ENCODE measurements around the gene RAPGEF4.

Gene RAPGEF4

DNA sequence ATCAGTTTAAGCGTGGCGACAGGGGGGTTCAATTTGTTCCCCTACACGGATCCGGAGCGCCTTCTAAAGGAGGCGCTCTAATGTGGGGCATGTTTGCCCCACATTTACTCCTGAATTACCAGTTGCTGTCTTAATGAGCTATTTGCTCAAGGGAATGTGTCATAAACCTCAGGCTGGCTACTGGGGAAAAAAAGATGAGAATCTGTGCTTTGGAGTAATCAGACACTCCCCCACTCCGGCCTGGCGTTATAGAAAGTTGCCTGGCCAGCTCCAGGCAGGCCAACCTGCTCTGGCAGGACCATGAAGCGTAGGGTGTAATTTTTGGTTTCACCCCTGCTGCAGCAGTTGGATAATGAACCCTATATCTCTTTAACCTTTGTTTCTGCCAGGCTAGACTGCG is 309.0 kb downstream of the RAPGEF4 start:
- Mint-ChIP-seq H3K27ac (no peak overlapping the region), H3K27me3 (peaks cover 0 to 3% of the 10 kb centered on the region in 2 donors), H3K4me1 (no peaks in the 10 kb centered on the region), H3K9me3 (no peaks in the 10 kb centered on the region), H3K36me3 (no peaks in the 10 kb centered on the region), H3K4me3 (no peak overlapping the region)
- no peak for DNase-seq
- no peak for ATAC-seq (replicated peaks)

DNA sequence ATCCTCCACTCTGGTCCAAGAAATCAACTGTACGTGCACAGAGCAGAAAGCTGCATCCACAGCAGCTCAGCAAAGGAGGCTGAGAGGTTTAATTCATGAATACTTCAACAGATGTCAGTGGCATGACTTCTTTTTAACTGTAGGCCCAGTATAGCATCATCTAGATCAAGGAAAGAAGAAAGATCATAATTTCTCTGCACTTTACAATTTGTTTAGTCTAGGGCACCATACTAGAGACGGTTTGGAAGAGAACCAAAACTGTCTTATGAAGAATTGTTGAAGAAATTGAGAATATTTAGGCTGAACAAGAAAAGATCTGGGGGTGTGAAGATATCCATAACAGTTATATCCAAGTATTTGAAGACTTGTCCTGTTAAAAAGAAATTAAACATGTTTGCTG is 309.5 kb downstream of the RAPGEF4 start:
- Mint-ChIP-seq H3K27me3 (peaks cover 0 to 3% of the 10 kb centered on the region in 2 donors), H3K4me1 (no peaks in the 10 kb centered on the region), H3K36me3 (no peaks in the 10 kb centered on the region)

DNA sequence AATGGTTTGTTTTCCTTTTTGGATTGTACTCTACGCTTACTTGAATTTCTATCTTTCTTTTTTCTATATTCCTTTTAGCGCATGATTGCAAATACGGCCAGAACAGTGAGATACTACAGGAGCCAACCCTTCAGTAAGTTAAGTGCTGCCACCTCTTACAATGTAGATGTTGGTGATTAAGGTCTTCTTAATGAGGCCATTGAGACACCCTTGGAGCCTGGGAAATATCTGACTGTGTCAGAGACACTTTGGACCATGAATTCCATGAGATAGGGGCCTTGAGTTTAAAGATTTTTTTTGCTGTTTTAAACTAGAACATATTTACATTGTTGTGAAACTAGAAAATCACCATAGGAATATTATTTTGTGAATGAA is 312.9 kb downstream of the RAPGEF4 start:
- Mint-ChIP-seq H3K27me3 (peaks cover 0 to 10% of the 10 kb centered on the region in 2 donors), H3K4me3 (no peak overlapping the region), H3K9me3 (no peaks in the 10 kb centered on the region), H3K4me1 (no peaks in the 10 kb centered on the region), H3K36me3 (no peaks in the 10 kb centered on the region), H3K27ac (no peak overlapping the region)
- DNase-seq (no peak), ATAC-seq (replicated peaks) (no peak)

More for the DNA sequence above, 309.5 kb downstream of the RAPGEF4 start:
- no peak overlapping the region for H3K4me3 Mint-ChIP-seq
- no peak for ATAC-seq (replicated peaks)
- no peak for DNase-seq
- H3K9me3 Mint-ChIP-seq = no peaks in the 10 kb centered on the region
- H3K27ac Mint-ChIP-seq = no peak overlapping the region

DNA sequence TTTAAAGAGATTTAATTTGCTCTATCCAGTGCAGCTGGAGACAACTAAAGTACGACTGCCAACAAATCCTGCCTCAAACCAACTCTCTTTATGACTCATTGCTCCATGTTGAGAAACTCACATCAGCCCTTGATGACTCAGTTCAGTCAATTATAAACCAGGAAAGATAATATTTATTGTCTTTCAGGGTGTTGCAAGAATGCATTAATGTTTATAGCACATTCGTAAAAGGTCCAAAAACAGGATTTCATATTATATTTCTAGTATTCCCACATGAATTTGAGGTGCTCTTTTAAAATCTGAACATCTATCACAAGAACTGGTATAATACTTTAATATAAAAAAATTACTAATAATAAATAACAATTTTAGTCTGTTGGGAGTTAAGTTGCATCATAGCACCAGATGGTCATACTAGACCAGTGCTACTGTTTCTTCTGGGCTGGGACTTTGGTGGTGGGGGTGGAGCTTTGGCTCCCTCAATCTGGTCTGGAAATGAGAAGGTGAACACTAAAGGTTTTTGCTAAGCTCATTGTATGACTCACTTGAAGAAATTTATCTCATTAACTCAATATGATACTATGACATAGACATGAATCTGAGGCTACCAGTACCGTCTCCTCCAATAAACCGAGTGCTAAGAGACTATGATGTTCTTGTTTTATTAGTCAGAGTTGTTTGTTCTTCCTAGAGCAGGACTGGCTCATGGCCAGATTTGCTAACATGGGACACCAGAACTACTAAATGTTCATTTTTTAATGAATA is 313.4 kb downstream of the RAPGEF4 start:
- DNase-seq (no peak), ATAC-seq (replicated peaks) (peak in 1 of 2 donors; percentile 65)
- no peaks in the 10 kb centered on the region for H3K9me3 Mint-ChIP-seq
- H3K27ac Mint-ChIP-seq = no peak overlapping the region
- no peaks in the 10 kb centered on the region for H3K4me1 Mint-ChIP-seq
- no peaks in the 10 kb centered on the region for H3K36me3 Mint-ChIP-seq
- peaks cover 0 to 12% of the 10 kb centered on the region in 2 donors for H3K27me3 Mint-ChIP-seq
- H3K4me3 Mint-ChIP-seq = no peak overlapping the region

DNA sequence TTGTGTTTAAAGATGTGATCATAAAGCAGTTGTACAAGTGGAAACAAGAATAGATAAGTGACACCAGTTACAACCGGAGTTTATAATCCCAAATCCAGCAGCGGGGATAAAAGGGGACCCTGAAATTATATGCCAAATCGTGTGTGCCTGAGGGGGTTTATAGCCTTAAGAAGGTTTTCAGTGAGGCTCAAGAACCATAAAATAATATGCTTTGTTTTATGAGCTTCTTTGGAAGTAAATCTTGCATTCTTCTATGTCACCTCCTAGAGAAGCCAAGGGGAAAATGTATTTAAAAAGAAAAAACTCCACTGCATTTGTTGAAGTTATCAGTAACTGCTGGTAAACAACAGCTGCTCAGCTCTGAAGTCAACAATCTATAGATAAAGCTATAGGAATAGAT is 314.2 kb downstream of the RAPGEF4 start:
- Mint-ChIP-seq H3K36me3 (no peaks in the 10 kb centered on the region), H3K4me3 (no peak overlapping the region), H3K27me3 (peaks cover 0 to 12% of the 10 kb centered on the region in 2 donors), H3K27ac (no peak overlapping the region), H3K9me3 (no peaks in the 10 kb centered on the region), H3K4me1 (no peaks in the 10 kb centered on the region)
- DNase-seq (no peak), ATAC-seq (replicated peaks) (no peak)

DNA sequence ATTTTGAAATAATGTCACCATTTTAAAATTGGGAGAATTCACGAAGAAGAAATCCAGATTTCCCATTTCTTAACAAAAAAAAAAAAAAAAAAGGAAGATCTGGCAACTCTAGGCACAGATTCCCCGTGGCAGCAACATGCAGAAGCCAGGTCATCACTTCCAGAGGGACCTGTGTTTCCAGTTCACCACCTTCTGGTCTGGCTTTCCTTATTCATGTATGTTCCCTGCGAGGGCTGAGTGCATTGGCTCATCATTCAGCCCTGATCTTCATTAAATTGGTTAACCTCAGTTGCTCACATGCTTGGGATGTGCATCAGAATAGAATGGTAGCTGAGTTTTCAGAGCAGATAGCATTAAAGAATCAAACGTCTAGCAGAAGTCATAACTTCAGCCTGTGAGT is 315.0 kb downstream of the RAPGEF4 start:
- Mint-ChIP-seq H3K27me3 (peaks cover 0 to 12% of the 10 kb centered on the region in 2 donors), H3K27ac (no peak overlapping the region), H3K4me1 (no peaks in the 10 kb centered on the region), H3K9me3 (no peaks in the 10 kb centered on the region), H3K36me3 (no peaks in the 10 kb centered on the region), H3K4me3 (no peak overlapping the region)
- no peak for ATAC-seq (replicated peaks)
- DNase-seq = no peak

DNA sequence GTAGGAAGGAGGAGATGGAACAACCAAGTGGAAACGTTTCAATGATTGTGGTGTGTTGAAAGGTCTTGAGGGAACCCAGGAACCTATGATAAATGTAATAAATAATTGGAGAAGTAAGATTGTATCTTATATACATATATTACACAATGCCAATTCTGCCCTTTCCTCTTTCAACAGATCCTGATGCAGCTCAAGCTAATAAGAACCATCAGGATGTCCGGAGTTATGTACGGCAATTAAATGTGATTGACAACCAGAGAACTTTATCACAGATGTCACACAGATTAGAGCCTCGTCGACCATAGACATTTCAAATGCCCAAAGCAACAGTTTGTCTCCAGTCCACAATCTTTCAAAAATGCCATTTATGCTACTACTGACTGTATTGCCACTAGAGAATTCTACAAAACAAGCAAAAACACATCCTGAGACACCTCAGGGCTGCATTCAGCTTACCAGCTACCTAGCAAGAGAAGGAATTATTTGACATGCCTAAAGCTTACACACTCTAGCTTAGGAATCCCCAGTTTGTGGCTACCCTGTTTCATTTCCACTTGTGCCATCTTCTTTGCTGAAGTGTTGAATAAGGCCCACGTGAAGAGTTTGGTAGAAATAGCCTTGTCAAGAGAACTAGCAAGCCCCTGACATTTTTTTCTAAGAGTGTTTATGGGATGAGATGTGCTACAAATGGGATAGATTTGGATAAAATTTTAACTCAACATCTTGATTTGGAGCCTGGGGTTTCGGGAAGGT is 316.0 kb downstream of the RAPGEF4 start:
- no peak overlapping the region for H3K27ac Mint-ChIP-seq
- peaks cover 8 to 12% of the 10 kb centered on the region in 2 donors for H3K27me3 Mint-ChIP-seq
- no peaks in the 10 kb centered on the region for H3K4me1 Mint-ChIP-seq
- DNase-seq (no peak), ATAC-seq (replicated peaks) (no peak)
- no peak overlapping the region for H3K4me3 Mint-ChIP-seq
- no peaks in the 10 kb centered on the region for H3K36me3 Mint-ChIP-seq
- no peaks in the 10 kb centered on the region for H3K9me3 Mint-ChIP-seq

DNA sequence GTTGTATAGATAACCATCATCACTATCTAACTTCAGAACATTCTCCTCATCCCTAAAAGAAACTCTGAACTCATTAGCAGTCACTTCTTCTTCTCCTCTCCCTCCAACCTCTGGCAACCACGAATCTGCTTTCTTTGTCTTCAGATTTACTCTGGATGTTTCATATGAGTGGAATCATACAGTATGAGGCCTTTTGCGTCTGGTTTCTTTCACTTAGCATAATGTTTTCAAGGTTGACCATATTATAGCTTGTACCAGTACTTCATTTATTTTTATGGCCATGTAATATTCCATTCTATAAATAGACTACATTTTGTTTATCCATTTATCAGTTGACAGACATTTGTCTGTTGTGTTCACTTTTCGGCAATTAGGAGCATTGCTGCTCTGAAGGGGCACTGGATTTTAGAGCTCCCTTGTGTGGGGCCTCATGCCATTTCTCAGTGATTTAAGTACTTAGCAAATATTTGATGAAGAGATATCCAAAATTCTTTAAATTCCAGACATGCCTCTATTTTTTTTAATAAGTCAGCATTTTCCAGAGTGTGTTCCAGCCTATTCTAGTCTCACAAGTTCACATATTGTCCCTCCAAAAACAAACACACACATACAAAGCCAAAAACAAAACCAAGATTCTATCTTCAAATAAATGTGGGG is 317.5 kb downstream of the RAPGEF4 start:
- DNase-seq (no peak), ATAC-seq (replicated peaks) (no peak)
- Mint-ChIP-seq H3K27ac (no peak overlapping the region), H3K4me3 (no peak overlapping the region), H3K9me3 (no peaks in the 10 kb centered on the region), H3K36me3 (no peaks in the 10 kb centered on the region), H3K27me3 (peaks cover 15% of the 10 kb centered on the region in 2 donors), H3K4me1 (no peaks in the 10 kb centered on the region)

DNA sequence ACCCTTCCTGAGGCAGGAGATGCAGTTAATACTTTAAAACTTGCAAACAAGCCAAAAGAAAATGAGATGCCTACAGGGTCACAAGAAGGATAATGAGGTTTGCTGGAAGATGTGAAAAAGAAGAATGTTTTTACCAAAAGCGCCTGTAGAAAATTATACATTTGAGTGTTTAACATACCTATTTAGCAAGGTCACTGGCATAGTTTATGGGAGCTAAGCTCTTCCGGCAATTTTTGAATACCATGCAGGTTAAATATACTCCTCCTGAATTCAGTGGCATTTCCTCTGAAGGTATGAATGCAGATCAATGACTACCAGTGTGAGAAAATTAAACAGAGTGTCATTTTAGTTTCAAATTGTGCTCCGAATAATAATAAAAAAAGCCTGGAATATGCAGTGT is 318.8 kb downstream of the RAPGEF4 start:
- Mint-ChIP-seq H3K36me3 (no peaks in the 10 kb centered on the region), H3K4me1 (peaks cover 4 to 8% of the 10 kb centered on the region in 2 donors), H3K4me3 (no peak overlapping the region), H3K27me3 (peaks cover 12 to 15% of the 10 kb centered on the region in 2 donors), H3K27ac (no peak overlapping the region), H3K9me3 (no peaks in the 10 kb centered on the region)
- no peak for DNase-seq
- no peak for ATAC-seq (replicated peaks)

DNA sequence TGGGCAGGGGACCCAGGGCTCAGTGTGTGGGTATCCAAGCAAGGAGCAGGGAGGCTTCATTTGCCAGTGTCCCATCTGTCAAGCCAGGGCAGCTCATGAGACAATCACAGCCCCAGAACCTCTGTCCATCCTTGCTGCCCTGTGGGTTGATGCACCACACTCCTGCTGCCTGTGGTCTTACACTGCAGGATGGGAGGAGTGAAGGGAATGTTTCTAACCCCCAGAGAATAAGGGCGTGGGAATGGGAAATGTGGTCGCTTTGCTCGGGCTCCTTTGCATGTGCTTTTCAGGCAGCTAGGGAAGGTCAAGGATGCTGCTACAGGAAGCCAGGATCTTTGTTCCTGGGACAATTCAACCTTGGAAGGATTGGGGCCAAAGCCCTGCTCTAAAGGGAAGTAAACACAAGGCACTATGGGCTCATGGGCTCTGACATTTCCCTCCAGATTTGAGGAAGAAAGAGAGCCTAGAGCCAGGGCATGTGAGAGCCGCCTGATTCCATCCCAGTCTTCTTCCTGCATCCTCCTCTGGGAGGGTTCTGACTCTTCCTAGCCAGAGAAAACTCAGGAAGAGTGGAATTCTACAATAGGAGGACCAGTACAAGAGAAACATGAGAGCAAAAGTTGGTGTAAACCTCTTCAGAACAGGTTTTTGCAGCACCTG is 321.2 kb downstream of the RAPGEF4 start:
- ATAC-seq (replicated peaks) = no peak
- no peak for DNase-seq
- Mint-ChIP-seq H3K27ac (no peak overlapping the region), H3K9me3 (no peaks in the 10 kb centered on the region), H3K27me3 (peaks cover 12 to 15% of the 10 kb centered on the region in 2 donors), H3K36me3 (no peaks in the 10 kb centered on the region), H3K4me1 (peaks cover 8 to 17% of the 10 kb centered on the region in 2 donors), H3K4me3 (no peak overlapping the region)

DNA sequence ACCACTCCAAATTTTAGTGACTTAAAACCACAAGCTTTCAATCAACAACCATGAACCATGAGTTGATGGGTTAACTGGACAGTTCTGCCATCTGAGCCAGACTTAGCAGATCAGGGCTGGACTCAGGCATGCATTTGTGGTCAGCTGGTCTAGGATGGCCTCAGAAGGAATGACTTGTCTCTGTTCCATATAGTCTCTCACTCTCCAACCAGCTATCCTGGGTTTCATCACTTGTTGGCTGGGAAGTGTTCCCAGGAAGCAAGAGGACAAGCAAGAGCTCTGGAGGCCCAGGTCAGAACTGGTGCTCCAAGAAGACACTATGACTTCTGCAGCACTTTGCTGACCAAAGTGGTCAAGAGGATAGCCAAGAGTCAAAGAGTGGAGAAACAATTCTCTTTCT is 322.5 kb downstream of the RAPGEF4 start:
- no peak for DNase-seq
- H3K4me1 Mint-ChIP-seq = peaks cover 8 to 17% of the 10 kb centered on the region in 2 donors
- H3K27ac Mint-ChIP-seq = no peak overlapping the region
- H3K4me3 Mint-ChIP-seq = no peak overlapping the region
- peaks cover 13 to 15% of the 10 kb centered on the region in 2 donors for H3K27me3 Mint-ChIP-seq
- H3K36me3 Mint-ChIP-seq = no peaks in the 10 kb centered on the region
- ATAC-seq (replicated peaks) = no peak
- no peaks in the 10 kb centered on the region for H3K9me3 Mint-ChIP-seq

DNA sequence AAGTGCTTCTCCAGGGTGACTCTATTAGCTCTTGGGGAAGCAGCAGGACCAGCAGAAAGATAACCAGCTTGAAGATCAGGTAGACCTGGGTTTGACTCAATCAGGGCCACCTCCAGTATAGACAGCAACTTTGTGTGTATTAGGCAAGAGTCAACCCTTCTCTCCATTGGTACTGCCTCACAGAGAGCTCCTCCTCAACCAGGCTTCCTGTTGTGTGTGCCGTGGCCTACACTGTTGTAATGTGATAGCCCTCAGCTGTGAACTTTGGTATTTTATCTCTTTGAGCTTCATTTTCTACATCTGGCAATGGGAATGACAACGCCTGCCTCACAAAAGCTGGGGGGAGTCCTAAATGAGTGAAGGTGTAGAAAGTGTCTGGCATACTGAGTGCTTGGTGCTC is 323.0 kb downstream of the RAPGEF4 start:
- Mint-ChIP-seq H3K4me3 (no peak overlapping the region), H3K36me3 (no peaks in the 10 kb centered on the region), H3K9me3 (no peaks in the 10 kb centered on the region), H3K27me3 (peaks cover 7 to 15% of the 10 kb centered on the region in 2 donors), H3K27ac (no peak overlapping the region), H3K4me1 (peaks cover 8 to 17% of the 10 kb centered on the region in 2 donors)
- no peak for ATAC-seq (replicated peaks)
- DNase-seq = no peak

DNA sequence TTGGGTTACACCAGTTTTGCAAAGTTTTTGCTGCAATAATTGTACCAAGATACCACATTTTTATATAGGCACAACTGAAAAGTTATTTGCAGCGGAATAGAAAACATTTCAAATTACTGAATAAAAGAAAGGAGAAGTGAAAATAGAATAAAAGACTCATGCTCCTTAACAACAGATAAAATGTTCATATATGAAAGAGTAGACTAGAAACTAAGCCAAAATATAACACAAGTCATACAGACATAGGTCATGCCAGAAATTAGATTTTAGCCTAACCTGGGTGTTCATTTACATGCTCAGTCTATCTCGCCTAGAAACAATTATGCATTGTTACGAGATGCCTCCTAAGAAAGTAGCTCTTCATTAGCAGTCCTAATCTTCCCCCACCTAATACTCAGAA is 323.6 kb downstream of the RAPGEF4 start:
- Mint-ChIP-seq H3K27ac (no peak overlapping the region), H3K27me3 (peaks cover 12 to 15% of the 10 kb centered on the region in 2 donors), H3K4me3 (no peak overlapping the region), H3K9me3 (no peaks in the 10 kb centered on the region), H3K4me1 (peaks cover 8 to 17% of the 10 kb centered on the region in 2 donors), H3K36me3 (no peaks in the 10 kb centered on the region)
- DNase-seq (no peak), ATAC-seq (replicated peaks) (peak; percentile 56 to 57)

DNA sequence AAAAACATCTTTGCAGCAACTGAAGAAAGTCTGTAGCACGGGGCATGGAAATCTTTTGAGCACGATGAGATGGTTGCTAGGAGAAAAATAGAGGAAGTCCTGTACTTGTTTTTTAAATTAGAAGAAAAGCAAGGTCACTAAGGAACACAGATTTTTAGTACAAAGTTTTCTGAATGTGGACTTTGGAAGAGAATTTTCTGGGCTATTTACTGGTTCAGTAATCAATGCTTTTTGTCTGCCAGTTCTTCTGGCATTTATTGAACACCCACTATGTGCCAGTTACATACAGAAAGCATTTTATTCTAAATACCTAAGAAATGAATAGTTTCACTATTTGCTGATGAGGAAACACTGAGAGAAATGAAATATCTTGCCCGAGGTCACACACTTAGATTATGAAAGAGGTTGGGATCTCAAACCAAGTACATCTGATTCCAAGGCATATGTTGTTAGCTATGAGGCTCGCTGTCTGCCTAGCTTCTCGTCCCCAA is 324.4 kb downstream of the RAPGEF4 start:
- H3K4me3 Mint-ChIP-seq = peak overlapping the region in 1 of 2 donors; percentile 35
- ATAC-seq (replicated peaks) = peak; percentile 14 to 34
- no peaks in the 10 kb centered on the region for H3K9me3 Mint-ChIP-seq
- H3K27me3 Mint-ChIP-seq = peaks cover 12 to 15% of the 10 kb centered on the region in 2 donors
- no peak overlapping the region for H3K27ac Mint-ChIP-seq
- no peak for DNase-seq
- H3K4me1 Mint-ChIP-seq = peaks cover 8 to 17% of the 10 kb centered on the region in 2 donors
- H3K36me3 Mint-ChIP-seq = no peaks in the 10 kb centered on the region

Measured in stimulated activated naive B cell treated with anti-CD40 and anti-IgM and Interleukin-4, amounts not matched to agents 10 μg/mL and 1 μg/mL and 100 μg/mL, for 72 hours (primary cell).